ENCODE results near the gene U2AF2. TPM values are rescaled to one million over a fixed set of nuclear protein-coding genes. Genes with fewer than 3 reads are reported as not detected.

U2AF2 gene
- total RNA-seq, 2 experiments from 2014 or later = 239 to 281 TPM

DNA sequence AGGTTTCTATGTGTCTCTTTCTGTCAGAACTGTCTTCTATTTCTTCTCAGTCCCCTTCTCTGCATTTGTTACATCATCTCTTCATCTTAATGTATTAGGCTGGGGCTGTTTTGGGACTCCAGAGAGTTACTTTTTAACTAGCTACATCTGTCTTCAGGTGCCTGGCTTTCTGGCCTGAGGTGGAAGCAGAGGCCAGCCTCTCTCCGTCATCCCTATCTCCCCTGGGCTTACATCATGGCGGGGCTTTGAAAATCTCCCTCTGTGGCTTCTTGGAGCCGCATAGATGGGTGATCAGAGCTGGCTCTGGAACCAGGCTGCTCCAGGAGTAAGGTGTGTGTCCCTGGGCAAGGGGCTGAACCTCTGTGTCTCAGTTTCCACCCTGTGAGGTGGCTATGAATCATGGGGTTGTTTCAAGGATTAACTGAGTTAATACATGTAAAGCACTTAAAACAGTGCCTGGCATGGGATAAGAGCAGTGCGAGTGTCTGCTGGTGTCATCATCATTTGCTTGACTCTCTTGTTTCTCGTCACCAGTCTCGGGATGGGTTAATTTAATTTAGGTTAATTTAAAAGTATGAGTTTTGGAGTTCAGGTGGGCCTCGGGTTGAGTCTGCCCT, 22.2 kb downstream of the U2AF2 start:
- Mint-ChIP-seq H3K9me3 (no peaks in the 10 kb centered on the region), H3K4me1 (peaks cover 53% of the 10 kb centered on the region), H3K4me3 (peak overlapping the region; percentile 94), H3K36me3 (ENCODE audit: low read depth) (peaks cover 33% of the 10 kb centered on the region), H3K27ac (peak overlapping the region; percentile 61), H3K27me3 (no peaks in the 10 kb centered on the region)
- DNase-seq = no peak
- POLR2A ChIA-PET = no interaction called here
- CTCF ChIA-PET = no interaction called here

DNA sequence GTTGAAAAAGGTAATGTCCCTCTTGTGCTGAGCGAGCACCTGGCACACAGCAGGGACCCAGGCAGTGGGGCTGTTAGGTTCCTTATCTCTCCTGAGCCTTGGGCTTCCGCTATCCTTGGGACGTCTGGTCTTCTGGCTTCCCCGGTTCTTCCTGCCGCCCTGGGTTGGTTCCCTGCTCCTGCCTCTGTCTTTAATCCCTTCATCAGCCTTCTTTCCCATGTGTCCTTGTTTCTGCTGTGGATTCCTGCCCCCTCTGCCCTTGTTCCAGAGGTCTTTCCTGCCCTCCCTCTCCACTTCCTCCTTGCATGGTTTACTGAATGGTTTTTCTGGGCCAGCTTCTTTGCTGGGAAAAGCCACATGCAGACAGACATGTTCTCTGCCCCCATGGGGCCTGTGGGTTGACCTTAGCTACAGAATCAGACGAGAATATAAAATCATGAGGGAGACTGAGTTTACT, 22.8 kb downstream of the U2AF2 start:
- POLR2A ChIA-PET = no interaction called here
- H3K27me3 Mint-ChIP-seq = no peaks in the 10 kb centered on the region
- H3K4me3 Mint-ChIP-seq = peak overlapping the region; percentile 8
- no peak for DNase-seq
- no peaks in the 10 kb centered on the region for H3K9me3 Mint-ChIP-seq
- peaks cover 28% of the 10 kb centered on the region for H3K36me3 Mint-ChIP-seq (ENCODE audit: low read depth)
- peak overlapping the region; percentile 61 for H3K27ac Mint-ChIP-seq
- CTCF ChIA-PET = no interaction called here
- peaks cover 50% of the 10 kb centered on the region for H3K4me1 Mint-ChIP-seq

DNA sequence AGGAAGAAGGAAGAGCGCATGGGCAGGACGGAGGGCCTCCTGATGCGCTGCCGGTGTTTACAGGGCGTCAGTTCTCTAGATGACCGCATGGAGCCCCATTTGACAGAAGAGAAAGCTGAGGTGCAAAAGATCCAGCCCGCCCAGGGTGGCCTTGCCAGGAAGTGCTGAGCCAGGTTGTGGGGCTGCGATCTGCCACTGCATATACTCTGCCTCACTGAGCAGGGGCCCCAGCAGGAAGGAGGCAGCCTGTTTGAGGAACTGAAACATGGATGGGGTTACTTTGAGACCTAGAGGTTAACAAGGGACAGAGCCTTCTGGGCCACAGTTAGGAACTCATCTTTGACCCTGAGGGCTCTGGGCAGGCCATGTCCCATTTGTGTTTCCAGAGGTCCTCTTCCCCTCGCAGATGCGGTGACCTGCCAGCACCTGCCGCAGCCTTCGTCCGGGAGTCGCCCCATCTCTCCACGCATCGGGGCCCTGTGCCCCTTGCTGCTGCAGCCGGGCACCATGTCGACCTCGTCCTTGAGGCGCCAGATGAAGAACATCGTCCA, 23.4 kb downstream of the U2AF2 start:
- H3K9me3 Mint-ChIP-seq = no peaks in the 10 kb centered on the region
- peaks cover 29% of the 10 kb centered on the region for H3K36me3 Mint-ChIP-seq (ENCODE audit: low read depth)
- H3K4me1 Mint-ChIP-seq = peaks cover 49% of the 10 kb centered on the region
- no peak overlapping the region for H3K4me3 Mint-ChIP-seq
- ChIA-PET POLR2A (no interaction called here), CTCF (no interaction called here)
- no peaks in the 10 kb centered on the region for H3K27me3 Mint-ChIP-seq
- no peak overlapping the region for H3K27ac Mint-ChIP-seq
- no peak for DNase-seq

DNA sequence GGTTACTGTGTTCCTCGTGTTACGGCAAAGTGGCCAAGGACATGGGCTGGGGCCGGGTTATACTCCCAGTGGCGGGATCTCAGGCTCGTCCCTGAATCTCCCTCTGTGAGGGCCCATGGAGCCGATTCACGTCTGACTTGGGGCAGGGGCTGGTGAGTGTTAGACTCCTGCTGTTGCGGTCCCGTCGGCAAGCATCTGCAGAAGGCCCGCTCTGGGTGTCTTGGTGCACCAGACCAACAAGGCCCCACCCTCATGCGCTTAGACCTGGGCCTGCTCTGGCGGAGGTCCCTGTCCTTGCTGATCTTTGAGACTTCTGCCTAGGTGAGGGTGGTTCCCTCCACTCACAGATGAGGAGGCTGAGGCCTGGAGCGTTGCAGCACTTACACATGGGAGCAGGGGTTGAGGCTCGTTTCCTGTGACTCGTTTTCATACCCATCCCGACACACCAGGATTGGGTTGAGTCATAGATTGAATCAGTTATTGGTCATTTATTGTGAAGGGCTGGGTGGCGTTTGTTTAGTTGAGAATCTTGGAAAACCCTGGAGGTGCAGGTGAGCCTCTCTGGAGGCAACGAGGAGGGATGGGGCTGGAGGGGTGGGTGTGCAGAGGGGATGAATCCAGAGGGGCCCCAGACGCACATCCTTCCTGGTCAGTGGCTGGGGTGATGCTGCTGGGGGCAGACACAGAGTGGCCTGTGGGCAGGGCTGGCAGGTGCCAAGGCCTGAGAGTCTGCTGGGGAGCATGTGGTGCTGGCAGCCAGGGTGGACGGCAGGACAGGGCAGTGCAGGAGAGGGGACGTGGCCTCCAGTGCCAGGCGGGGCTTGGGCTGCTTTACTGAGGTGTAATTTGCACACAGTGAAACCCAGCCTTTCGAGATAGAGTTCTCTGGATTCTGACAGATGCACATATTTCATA, 24.8 kb downstream of the U2AF2 start:
- no peak for DNase-seq
- CTCF ChIA-PET = no interaction called here
- POLR2A ChIA-PET = no interaction called here
- Mint-ChIP-seq H3K4me3 (no peak overlapping the region), H3K9me3 (no peaks in the 10 kb centered on the region), H3K4me1 (peaks cover 39% of the 10 kb centered on the region), H3K36me3 (ENCODE audit: low read depth) (peaks cover 28% of the 10 kb centered on the region), H3K27me3 (no peaks in the 10 kb centered on the region), H3K27ac (peak overlapping the region; percentile 0)

DNA sequence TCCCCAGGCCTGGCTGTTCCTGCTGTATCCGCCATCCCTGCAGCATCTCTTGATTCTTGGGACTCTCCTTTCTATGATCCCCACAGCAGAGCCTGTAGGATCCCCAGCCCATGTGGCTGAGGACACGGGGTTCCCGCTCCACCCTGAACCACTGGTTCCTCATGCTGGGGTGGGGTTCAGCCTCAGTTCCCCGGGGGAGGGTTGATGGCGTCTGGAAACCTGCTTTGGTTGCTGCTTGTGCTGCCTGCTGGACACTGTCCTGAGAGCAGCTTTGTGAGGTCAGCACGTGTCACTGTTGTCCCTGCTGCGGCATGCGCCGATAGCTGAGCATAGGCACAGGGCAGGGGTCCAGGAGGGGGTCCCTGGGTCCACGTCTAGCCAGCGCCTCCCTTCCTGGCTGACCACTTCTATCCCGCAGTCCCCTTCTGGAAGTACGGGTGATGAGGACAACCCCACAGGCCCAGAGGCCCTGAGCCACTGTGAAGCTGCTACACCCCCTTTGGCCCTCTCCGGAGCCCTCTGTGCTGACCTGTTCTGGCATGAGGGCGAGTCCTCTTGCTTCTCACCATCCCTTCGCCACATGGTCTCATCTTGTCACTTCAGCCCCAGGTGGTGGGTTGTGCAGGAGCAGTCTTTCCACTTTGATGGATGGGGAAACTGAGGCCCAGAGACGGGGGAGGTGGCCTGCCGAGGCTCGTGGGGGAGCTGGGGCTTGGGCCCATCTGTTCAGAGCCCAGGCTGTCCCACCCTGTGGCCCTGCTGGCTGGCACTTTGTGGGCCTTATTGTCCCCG, 25.7 kb downstream of the U2AF2 start:
- H3K4me1 Mint-ChIP-seq = peaks cover 38% of the 10 kb centered on the region
- CTCF ChIA-PET = interaction anchor here (1.2 kb wide), 1 partner anchor 26 kb away, joined by 3 read pairs; no protein-coding TSS in a partner anchor
- no peak overlapping the region for H3K27ac Mint-ChIP-seq

DNA sequence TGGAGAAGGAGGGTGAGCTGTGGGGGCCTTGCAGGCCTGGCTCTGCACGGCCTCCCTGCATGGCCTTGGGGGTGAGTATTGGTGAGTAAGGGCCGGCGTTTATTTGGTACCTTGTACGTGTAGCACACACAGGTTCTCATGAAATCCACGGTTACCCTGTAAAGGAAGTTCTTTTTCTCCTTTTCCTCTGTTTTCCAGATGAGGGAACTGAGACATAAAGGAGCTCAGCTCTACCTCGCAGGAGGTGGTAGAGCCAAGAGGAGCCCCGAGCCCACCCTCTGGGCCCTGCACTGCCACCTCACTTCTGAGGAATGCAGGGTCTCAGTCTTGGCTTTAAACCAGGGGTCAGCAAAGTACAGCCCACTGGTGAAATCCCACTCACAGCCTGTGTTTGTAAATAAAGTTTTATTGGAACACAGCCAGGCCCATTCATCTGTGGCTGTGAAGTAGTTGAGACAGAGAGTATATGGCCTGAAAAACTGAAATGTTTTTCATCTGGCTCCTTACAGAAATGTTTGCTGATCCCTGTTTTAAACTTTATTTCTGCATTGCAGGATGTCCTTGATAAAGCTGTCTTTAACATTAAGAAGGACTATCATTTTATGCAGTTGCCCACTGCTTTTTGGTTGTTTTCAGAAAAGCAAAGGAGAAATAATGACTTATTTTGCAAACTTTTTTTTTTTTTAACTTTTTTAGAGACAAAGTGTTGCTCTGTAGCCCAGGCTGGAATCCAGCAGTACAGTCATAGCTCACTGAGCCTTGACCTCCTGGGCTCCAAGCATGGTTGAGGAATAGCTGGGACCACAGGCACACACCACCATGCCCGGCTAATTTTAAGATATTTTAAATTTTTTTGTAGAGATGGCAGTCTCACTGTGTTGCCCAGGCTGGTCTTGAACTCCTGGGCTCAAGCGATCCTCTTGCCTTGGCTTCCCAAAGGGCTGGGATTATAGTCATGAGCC, 26.6 kb downstream of the U2AF2 start:
- Mint-ChIP-seq H3K27me3 (no peaks in the 10 kb centered on the region), H3K4me3 (no peak overlapping the region), H3K36me3 (ENCODE audit: low read depth) (peaks cover 27% of the 10 kb centered on the region), H3K9me3 (no peaks in the 10 kb centered on the region), H3K4me1 (peaks cover 31% of the 10 kb centered on the region), H3K27ac (no peak overlapping the region)
- no peak for DNase-seq
- CTCF ChIA-PET = interaction anchor here (1.2 kb wide), 2 partner anchors 10 to 27 kb away, joined by 3 to 4 read pairs; no protein-coding TSS in a partner anchor
- POLR2A ChIA-PET = no interaction called here

More for the DNA sequence above, 25.7 kb downstream of the U2AF2 start:
- peaks cover 26% of the 10 kb centered on the region for H3K36me3 Mint-ChIP-seq (ENCODE audit: low read depth)
- H3K9me3 Mint-ChIP-seq = no peaks in the 10 kb centered on the region
- H3K4me3 Mint-ChIP-seq = no peak overlapping the region
- no peaks in the 10 kb centered on the region for H3K27me3 Mint-ChIP-seq
- POLR2A ChIA-PET = no interaction called here
- DNase-seq = no peak

DNA sequence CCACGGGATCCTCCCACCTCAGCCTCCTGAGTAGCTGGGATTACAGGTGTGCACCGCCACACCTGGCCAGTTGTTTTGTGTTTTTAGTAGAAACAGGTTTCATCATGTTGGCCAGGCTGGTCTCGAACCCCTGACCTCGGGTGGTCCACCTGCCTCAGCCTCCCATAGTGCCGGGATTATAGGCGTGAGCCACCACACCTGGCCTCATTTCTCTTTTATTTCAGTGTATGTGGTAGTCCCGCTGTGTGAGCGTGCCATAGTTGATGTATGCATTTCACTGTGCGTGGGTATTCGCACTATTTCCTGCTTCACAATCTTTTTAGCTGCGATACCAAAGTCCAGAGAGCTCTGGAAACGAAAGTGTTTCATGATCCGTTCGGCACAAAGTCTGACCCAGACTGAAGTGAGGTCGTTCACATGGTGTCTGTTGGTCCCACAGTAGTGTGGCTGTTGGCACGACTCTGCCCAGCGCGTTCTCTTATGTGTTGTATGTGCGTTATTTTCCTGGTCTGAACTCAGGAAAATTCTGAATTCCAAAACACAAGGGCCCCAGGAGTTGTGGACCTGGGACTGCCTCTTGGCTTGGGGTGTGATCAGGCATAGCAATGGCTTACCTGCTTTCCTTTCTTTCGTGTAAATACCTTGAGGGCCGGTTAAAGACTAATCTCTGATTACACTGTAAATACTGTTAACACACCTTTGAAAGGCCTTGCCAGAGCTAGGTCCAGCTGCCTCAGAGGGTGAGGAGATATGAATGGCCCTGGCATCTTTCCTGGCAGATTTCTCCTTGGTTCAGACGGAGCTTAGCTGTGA, 28.8 kb downstream of the U2AF2 start:
- POLR2A ChIA-PET = interaction anchor here (1.1 kb wide), 1 partner anchor 413 kb away, joined by 4 read pairs; no protein-coding TSS in a partner anchor
- Mint-ChIP-seq H3K36me3 (ENCODE audit: low read depth) (peaks cover 12% of the 10 kb centered on the region), H3K4me3 (no peak overlapping the region), H3K9me3 (no peaks in the 10 kb centered on the region), H3K27me3 (no peaks in the 10 kb centered on the region), H3K4me1 (peaks cover 15% of the 10 kb centered on the region), H3K27ac (no peak overlapping the region)
- CTCF ChIA-PET = no interaction called here
- DNase-seq = no peak

DNA sequence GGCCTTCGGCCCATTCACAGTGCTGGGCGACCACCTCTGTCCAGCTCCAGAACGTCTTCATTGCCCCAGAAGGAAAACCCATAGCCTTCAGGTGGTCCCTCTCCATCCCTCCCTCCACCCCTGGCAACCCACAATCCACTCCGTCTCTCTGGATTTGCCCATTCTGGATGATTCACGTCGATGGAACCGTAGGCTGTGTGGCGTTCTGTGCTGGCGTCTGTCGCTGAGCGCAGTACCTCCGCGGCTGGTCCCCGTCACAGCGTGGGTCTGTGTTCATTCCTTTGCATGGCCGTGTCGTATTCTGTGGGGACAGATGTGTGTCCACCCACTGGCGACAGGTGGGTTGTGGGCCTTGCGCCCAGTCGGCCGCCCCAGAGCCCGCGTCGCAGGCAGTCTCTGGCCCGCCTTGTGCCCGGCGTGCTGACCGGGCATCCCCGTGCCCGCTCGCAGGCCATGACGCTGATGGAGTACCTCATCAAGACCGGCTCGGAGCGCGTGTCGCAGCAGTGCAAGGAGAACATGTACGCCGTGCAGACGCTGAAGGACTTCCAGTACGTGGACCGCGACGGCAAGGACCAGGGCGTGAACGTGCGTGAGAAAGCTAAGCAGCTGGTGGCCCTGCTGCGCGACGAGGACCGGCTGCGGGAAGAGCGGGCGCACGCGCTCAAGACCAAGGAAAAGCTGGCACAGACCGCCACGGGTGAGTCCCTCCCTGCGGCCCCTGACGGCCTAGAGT, 30.3 kb downstream of the U2AF2 start:
- Mint-ChIP-seq H3K27me3 (no peaks in the 10 kb centered on the region), H3K9me3 (no peaks in the 10 kb centered on the region), H3K4me1 (peaks cover 3% of the 10 kb centered on the region), H3K36me3 (ENCODE audit: low read depth) (peaks cover 12% of the 10 kb centered on the region), H3K27ac (no peak overlapping the region), H3K4me3 (no peak overlapping the region)
- no peak for DNase-seq
- POLR2A ChIA-PET = no interaction called here
- CTCF ChIA-PET = interaction anchor here (0.6 kb wide), 1 partner anchor 86 kb away, joined by 3 read pairs; the partner anchor contains the start of gene FIZ1

DNA sequence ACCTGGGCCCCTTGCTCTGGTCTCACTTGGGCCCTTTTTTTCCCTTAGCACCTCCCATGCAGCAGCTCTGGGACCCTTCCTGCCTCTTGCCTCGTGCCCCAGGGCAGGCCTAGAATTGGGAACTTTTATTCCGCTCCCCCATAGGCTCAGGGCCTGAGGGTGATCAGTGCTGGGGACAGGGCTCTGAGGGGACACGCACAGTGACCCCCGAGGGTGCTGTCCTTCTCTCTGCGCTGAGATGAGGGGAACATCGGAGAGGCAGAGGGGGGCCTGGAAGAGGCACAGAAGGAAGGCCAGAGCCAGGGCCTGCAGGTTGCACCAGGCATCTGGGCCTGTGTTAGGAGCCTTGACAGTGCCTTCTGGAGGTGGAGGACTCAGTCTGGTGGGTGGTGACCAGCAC, 30.9 kb downstream of the U2AF2 start:
- Mint-ChIP-seq H3K9me3 (no peaks in the 10 kb centered on the region), H3K27me3 (no peaks in the 10 kb centered on the region), H3K4me1 (peaks cover 3% of the 10 kb centered on the region), H3K36me3 (ENCODE audit: low read depth) (peaks cover 15% of the 10 kb centered on the region), H3K27ac (no peak overlapping the region), H3K4me3 (no peak overlapping the region)
- ChIA-PET CTCF (interaction anchor here (0.6 kb wide), 1 partner anchor 87 kb away, joined by 3 read pairs; the partner anchor contains the start of gene FIZ1), POLR2A (no interaction called here)
- DNase-seq = no peak

DNA sequence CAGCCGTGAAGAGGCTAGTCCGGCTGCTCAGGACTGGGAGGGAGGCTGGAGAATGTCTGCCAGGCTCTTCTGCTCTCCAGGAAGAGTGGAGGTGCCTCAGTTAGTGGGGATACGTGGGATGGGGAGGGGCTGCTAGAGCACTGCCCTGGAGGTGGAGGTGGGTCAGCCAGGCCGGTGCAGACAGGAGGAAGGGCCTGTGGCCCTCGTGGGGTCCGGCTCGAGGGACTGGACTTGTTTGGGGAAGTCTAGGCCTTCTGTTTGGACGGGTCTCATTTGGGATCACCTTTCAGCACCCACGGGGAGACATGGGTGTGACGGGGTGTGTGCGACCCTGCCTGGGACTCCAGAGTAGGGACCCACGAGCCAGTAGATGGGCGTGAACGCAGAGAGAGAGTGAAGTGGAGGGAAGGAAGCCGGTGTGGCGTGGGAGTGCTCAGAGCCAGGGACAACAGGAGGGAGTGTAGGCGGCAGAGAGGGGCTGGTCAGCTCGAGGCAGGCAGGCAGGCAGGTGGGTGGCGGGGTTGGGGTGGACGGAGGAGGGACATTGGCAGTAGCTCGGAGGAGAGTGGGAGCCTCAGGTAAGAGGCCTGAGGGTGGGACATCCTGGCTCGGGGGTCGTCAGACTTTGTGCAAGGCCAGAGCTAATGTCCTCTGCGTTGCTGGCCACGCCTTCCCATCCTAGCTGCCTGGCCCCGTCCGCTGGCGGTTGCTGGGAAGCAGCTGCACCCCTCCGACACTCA, 31.6 kb downstream of the U2AF2 start:
- no peak overlapping the region for H3K4me3 Mint-ChIP-seq
- CTCF ChIA-PET = no interaction called here
- no peaks in the 10 kb centered on the region for H3K9me3 Mint-ChIP-seq
- H3K27me3 Mint-ChIP-seq = no peaks in the 10 kb centered on the region
- no peak for DNase-seq
- no peak overlapping the region for H3K27ac Mint-ChIP-seq
- H3K36me3 Mint-ChIP-seq (ENCODE audit: low read depth) = peaks cover 15% of the 10 kb centered on the region
- H3K4me1 Mint-ChIP-seq = peaks cover 3% of the 10 kb centered on the region
- POLR2A ChIA-PET = no interaction called here

All from activated CD4-positive, alpha-beta T cell treated with anti-CD3 and anti-CD28 coated beads, Interleukin-2, amount 10 ng/mL, durations not matched to agents 7 days and 5 days (primary cell).